HCT116 (cell line): Measurements from ENCODE around the gene ZXDC. TPM values are rescaled to one million over a fixed set of nuclear protein-coding genes. Genes with fewer than 3 reads are reported as not detected.
A peak's percentile ranks its signal among the peaks of the same experiment; 100 is the strongest.

ENCODE experiments used
- CBX3 ChIP-seq: IDR thresholded peaks from 2 replicates; pipeline ENCODE4 v1.6.1; 2012; ENCODE audit warnings: low read depth
- CTCF ChIP-seq, 3 experiments: fragments of 200-600 bp in 1 of 3; sonication (generic) in 1 of 3; IDR thresholded peaks in 2 of 3; conservative IDR thresholded peaks in 1 of 3; 2 replicates each; pipeline ENCODE4 v1.5.1; 2012 to 2017; ENCODE audit warnings: low read depth in 2 of 3, low read length in 2 of 3, antibody characterized with exemption in 1 of 3, borderline replicate concordance in 1 of 3, control low read depth in 1 of 3, mild to moderate bottlenecking in 1 of 3, mixed read lengths in 1 of 3, mixed run types in 1 of 3, moderate library complexity in 1 of 3; ENCODE audit not compliant: insufficient read depth in 1 of 3
- SIN3A ChIP-seq: IDR thresholded peaks from 2 replicates; pipeline ENCODE4 v1.6.1; 2012; ENCODE audit warnings: low read depth
- total RNA-seq: library from RNA; stranded (reverse); gene quantifications from one replicate; pipeline ENCODE4 v1.2.1, GENCODE V29; 2021; ENCODE audit not compliant: unreplicated experiment

Gene ZXDC
- total RNA-seq, 1 experiment from 2014 or later = 29.9 TPM

GRCh38 chr3:126389112-126389793 is 86.4 kb downstream of the ZXDC start (continued):
- TF ChIP-seq CTCF (IDR thresholded peaks at IDR 0.05 in 2 of 3, conservative IDR thresholded peaks at IDR 0.05 in 1 of 3; ENCODE audit: borderline replicate concordance in 1 of 3, insufficient read depth in 1 of 3, low read depth in 2 of 3, low read length in 2 of 3) (peak; percentile 89 to 100 (median 95)), CBX3 (peak; percentile 62; the same call in 1 of the 2 replicates), SIN3A (no peak)
- TF ChIP-seq, all 23 proteins: peak for 7

Other genes starting within 250 kb of the ZXDC start
- 3.3 TPM for gene KLF15, start 118.5 kb downstream of the ZXDC start, total RNA-seq
- gene CFAP100, start 81.0 kb downstream of the ZXDC start, total RNA-seq = not detected
- gene UROC1, start 41.9 kb upstream of the ZXDC start, total RNA-seq = not detected
- gene CHST13, start 48.3 kb upstream of the ZXDC start, total RNA-seq = 0.91 TPM
- not detected for gene C3orf22, start 83.0 kb upstream of the ZXDC start, total RNA-seq
- 19.3 TPM for gene TXNRD3, start 179.2 kb upstream of the ZXDC start, total RNA-seq
- 36.3 TPM for gene CHCHD6, start 228.3 kb upstream of the ZXDC start, total RNA-seq